Tibial nerve (tissue), 3 donors: Measurements from ENCODE around the gene YIPF2.

Source experiments
- POLR2A ChIP-seq, 2 donors: fragments of 450-650 bp; IDR thresholded peaks; one replicate each; pipeline ENCODE4 v1.6.1; 2017; ENCODE audit warnings: antibody characterized with exemption in 2 of 2, mild to moderate bottlenecking in 2 of 2, moderate library complexity in 2 of 2
- TF ChIP-seq, protein P1 (sequence below), 5 experiments: fragments of 200-600 bp in 3 of 5; fragments of 450-650 bp in 2 of 5; sonication (generic) in 3 of 5; IDR thresholded peaks; one replicate each; pipeline ENCODE4 v1.5.1; 2016 to 2019; ENCODE audit warnings: antibody characterized with exemption in 5 of 5, mild to moderate bottlenecking in 3 of 5, moderate library complexity in 2 of 5

DNA sequence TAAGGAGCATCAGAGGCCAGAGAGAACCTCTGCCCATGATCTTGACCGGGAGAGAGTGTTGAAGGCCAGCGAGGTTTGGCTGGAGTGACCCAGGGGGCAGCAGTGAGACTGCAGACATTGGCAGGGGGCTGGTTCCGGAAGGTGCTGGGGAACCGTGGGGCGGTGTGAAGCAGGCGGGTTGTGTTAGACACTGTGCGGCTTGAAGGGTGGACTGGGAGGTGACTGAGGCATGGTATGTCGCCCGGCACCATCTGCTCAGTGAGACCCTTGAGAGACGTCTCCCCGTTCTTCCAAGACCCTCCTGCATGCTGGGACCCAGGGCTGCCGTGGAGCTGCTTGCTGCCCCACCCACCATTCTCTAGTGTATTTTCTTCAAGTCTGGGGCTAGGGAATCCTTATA lies 32.5 kb downstream of the YIPF2 start:
- TF ChIP-seq POLR2A (IDR thresholded peaks at IDR 0.05): no peak
- TF ChIP-seq, protein P1, sequence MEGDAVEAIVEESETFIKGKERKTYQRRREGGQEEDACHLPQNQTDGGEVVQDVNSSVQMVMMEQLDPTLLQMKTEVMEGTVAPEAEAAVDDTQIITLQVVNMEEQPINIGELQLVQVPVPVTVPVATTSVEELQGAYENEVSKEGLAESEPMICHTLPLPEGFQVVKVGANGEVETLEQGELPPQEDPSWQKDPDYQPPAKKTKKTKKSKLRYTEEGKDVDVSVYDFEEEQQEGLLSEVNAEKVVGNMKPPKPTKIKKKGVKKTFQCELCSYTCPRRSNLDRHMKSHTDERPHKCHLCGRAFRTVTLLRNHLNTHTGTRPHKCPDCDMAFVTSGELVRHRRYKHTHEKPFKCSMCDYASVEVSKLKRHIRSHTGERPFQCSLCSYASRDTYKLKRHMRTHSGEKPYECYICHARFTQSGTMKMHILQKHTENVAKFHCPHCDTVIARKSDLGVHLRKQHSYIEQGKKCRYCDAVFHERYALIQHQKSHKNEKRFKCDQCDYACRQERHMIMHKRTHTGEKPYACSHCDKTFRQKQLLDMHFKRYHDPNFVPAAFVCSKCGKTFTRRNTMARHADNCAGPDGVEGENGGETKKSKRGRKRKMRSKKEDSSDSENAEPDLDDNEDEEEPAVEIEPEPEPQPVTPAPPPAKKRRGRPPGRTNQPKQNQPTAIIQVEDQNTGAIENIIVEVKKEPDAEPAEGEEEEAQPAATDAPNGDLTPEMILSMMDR (IDR thresholded peaks at IDR 0.05): no peak
